MCF 10A (cell line): ENCODE results near the gene PTPRG. TPM values are rescaled to one million over a fixed set of nuclear protein-coding genes. Genes with fewer than 3 reads are reported as not detected.

ENCODE experiments used
- BruUV-seq: library from RNA; stranded (reverse); fragments of 400-500 nt; replicated peaks from 2 replicates; lab custom pipeline; 2021; lab: Mats Ljungman, UMichigan
- CTCF ChIA-PET: fragments of 300-600 bp; sonication (Branson Sonifier 250); formaldehyde crosslinking; extraction: SDS; loops from one replicate; lab custom pipeline; 2021; ENCODE audit warnings: antibody characterized with exemption, inconsistent platforms; lab: Yijun Ruan, JAX
- POLR2A ChIA-PET: fragments of 300-600, 350-650 bp; sonication (Branson Sonifier 250); formaldehyde crosslinking; extraction: SDS; loops from one replicate; lab custom pipeline; 2020; ENCODE audit warnings: antibody characterized with exemption, inconsistent platforms; lab: Yijun Ruan, JAX
- DNase-seq: peaks from one replicate; pipeline ENCODE4 v3.0.0-alpha.2; 2018; ENCODE audit not compliant: unreplicated experiment
- H3K27ac Mint-ChIP-seq: one replicate; pipeline ENCODE4 v1.8.0; 2022; ENCODE audit warnings: mild to moderate bottlenecking, low read depth, mixed read lengths; ENCODE audit not compliant: unreplicated experiment
- H3K27me3 Mint-ChIP-seq: one replicate; pipeline ENCODE4 v1.8.0; 2022; ENCODE audit warnings: mixed read lengths; ENCODE audit not compliant: insufficient read depth, unreplicated experiment
- H3K36me3 Mint-ChIP-seq: one replicate; pipeline ENCODE4 v1.8.0; 2022; ENCODE audit warnings: mild to moderate bottlenecking, moderate library complexity, mixed read lengths; ENCODE audit not compliant: insufficient read depth, unreplicated experiment
- H3K4me1 Mint-ChIP-seq: one replicate; pipeline ENCODE4 v1.8.0; 2022; ENCODE audit warnings: mixed read lengths; ENCODE audit not compliant: insufficient read depth, unreplicated experiment
- H3K4me3 Mint-ChIP-seq: one replicate; pipeline ENCODE4 v1.8.0; 2022; ENCODE audit warnings: mild to moderate bottlenecking, moderate library complexity, mixed read lengths; ENCODE audit not compliant: unreplicated experiment
- H3K9me3 Mint-ChIP-seq: one replicate; pipeline ENCODE4 v1.8.0; 2022; ENCODE audit warnings: mixed read lengths; ENCODE audit not compliant: unreplicated experiment
- CTCF ChIP-seq: fragments of 200-600 bp; IDR thresholded peaks from one replicate; pipeline ENCODE4 v1.8.0; 2022; ENCODE audit warnings: antibody characterized with exemption, mild to moderate bottlenecking; ENCODE audit not compliant: unreplicated experiment
- intact Hi-C: fragments of 100-400 bp; cut with micrococcal nuclease; formaldehyde crosslinking; loops from 2 replicates; pipeline ENCODE4 v1.14.1; 2022
- total RNA-seq: library from RNA; stranded (reverse); gene quantifications from 2 replicates; pipeline ENCODE4 v1.2.3, GENCODE V29; 2022

The PTPRG gene
- total RNA-seq, 1 experiment from 2014 or later: 54.5 TPM

- Mint-ChIP-seq H3K27ac (peak overlapping the region; percentile 12), H3K4me1 (peaks cover 30% of the 10 kb centered on the region), H3K9me3 (no peaks in the 10 kb centered on the region), H3K27me3 (no peaks in the 10 kb centered on the region), H3K4me3 (no peak overlapping the region), H3K36me3 (peaks cover 5% of the 10 kb centered on the region)
- CTCF ChIA-PET: no interaction called here
- DNase-seq: peak; percentile 20
- no peak for TF ChIP-seq CTCF
- POLR2A ChIA-PET: no interaction called here
- no TSS peak for BruUV-seq
- intact Hi-C loops: no loop called here
These were observed 404.8 kb downstream of the PTPRG start for GRCh38 chr3:61966200-61966599.

DNA sequence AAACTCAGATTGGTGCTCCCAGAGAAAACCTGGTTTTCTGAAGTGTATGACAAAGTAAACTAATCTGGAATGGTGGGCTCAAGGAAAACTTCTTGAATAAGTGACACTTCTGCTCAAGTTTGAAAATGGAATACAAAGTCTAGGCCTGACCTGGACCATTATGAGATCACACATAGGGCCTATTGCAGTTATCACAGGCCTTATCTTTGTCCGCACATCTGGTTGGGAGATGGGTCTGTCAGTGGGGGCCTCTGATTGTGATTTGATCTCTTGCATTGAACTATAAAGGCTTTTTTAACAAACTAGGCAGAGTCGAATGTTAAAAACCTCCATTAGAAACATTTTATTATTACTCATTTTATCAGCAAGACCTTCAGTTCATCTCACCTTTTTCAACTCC, 405.6 kb downstream of the PTPRG start:
- no peak for TF ChIP-seq CTCF
- Mint-ChIP-seq H3K4me3 (no peak overlapping the region), H3K27me3 (no peaks in the 10 kb centered on the region), H3K9me3 (no peaks in the 10 kb centered on the region), H3K27ac (no peak overlapping the region), H3K4me1 (peaks cover 27% of the 10 kb centered on the region), H3K36me3 (no peaks in the 10 kb centered on the region)
- DNase-seq: no peak
- no TSS peak for BruUV-seq
- ChIA-PET CTCF (no interaction called here), POLR2A (no interaction called here)
- intact Hi-C loops: no loop called here

- CTCF ChIA-PET: interaction anchor here (0.9 to 1.0 kb wide), 2 partner anchors 31 to 84 kb away, joined by 3 read pairs; no protein-coding TSS in a partner anchor
- intact Hi-C loops: no loop called here
- Mint-ChIP-seq H3K4me3 (no peak overlapping the region), H3K36me3 (no peaks in the 10 kb centered on the region), H3K27ac (no peak overlapping the region), H3K27me3 (no peaks in the 10 kb centered on the region), H3K4me1 (peaks cover 25% of the 10 kb centered on the region), H3K9me3 (no peaks in the 10 kb centered on the region)
- no peak for TF ChIP-seq CTCF
- POLR2A ChIA-PET: no interaction called here
- no TSS peak for BruUV-seq
- no peak for DNase-seq
These were observed 406.6 kb downstream of the PTPRG start for GRCh38 chr3:61967937-61968336.

GRCh38 chr3:61974662-61975061, 413.3 kb downstream of the PTPRG start:
- CTCF ChIA-PET: interaction anchor here (0.7 kb wide), 1 partner anchor 85 kb away, joined by 3 read pairs; no protein-coding TSS in a partner anchor

More at GRCh38 chr3:61974662-61975061, 413.3 kb downstream of the PTPRG start:
- Mint-ChIP-seq H3K27me3 (no peaks in the 10 kb centered on the region), H3K36me3 (no peaks in the 10 kb centered on the region), H3K9me3 (no peaks in the 10 kb centered on the region), H3K27ac (no peak overlapping the region), H3K4me1 (peaks cover 19% of the 10 kb centered on the region), H3K4me3 (no peak overlapping the region)
- POLR2A ChIA-PET: interaction anchor here (0.8 kb wide), 1 partner anchor 13 kb away, joined by 3 read pairs; no protein-coding TSS in a partner anchor
- intact Hi-C loops: no loop called here
- BruUV-seq: no TSS peak
- TF ChIP-seq CTCF: no peak
- no peak for DNase-seq
